Measurements from ENCODE around the gene AP1G1. TPM values are rescaled to one million over a fixed set of nuclear protein-coding genes. Genes with fewer than 3 reads are reported as not detected.

AP1G1 gene
- polyA plus RNA-seq, 3 donors = 6.7 to 43.8 (median 10.7) TPM

GRCh38 chr16:71796501-71797097 lies 12.0 kb downstream of the AP1G1 start:
- H4K20me1 ChIP-seq (ENCODE audit: insufficient read depth, low read length) = peaks cover 94% of the 10 kb centered on the region
- no peak overlapping the region for H3K9ac ChIP-seq (ENCODE audit: insufficient read depth, low read length, poor library complexity, severe bottlenecking)
- no peak for TF ChIP-seq CTCF (IDR thresholded peaks at IDR 0.05)
- no peak overlapping the region for H3K27ac ChIP-seq (ENCODE audit: low read depth in 1 of 2, low read length in 2 of 2)
- intact Hi-C loops (cut with micrococcal nuclease) = no loop called here
- peaks cover 21% of the 10 kb centered on the region for H3K4me1 Mint-ChIP-seq
- H3K27me3 Mint-ChIP-seq (ENCODE audit: low read depth in 3 of 3) = peaks cover 0 to 2% (median 0%) of the 10 kb centered on the region in 3 donors
- H3K4me2 ChIP-seq (replicated peaks; ENCODE audit: extremely low read depth, low read length, poor library complexity, severe bottlenecking) = no peak overlapping the region
- H3K27ac Mint-ChIP-seq = no peak overlapping the region
- H3K9me3 Mint-ChIP-seq = no peaks in the 10 kb centered on the region
- peaks cover 5 to 9% of the 10 kb centered on the region in 2 donors for H3K4me1 ChIP-seq (ENCODE audit: control insufficient read depth in 1 of 2, insufficient read depth in 2 of 2, low read length in 2 of 2)
- H3K36me3 Mint-ChIP-seq = peaks cover 26 to 69% of the 10 kb centered on the region in 2 donors
- H3K27me3 ChIP-seq (ENCODE audit: control insufficient read depth in 2 of 2, insufficient read depth in 2 of 2, low read length in 2 of 2) = no peaks in the 10 kb centered on the region
- WGBS (ENCODE audit: insufficient coverage) = no CpG with 5 or more reads among the region's 2 CpGs
- H3K9me3 ChIP-seq (replicated peaks in 1 of 2; ENCODE audit: control insufficient read depth in 1 of 2, insufficient read depth in 1 of 2, low read length in 2 of 2) = no peaks in the 10 kb centered on the region
- H3K36me3 ChIP-seq (replicated peaks in 1 of 2; ENCODE audit: control insufficient read depth in 1 of 2, insufficient read depth in 2 of 2, low read length in 2 of 2) = peaks cover 20 to 42% of the 10 kb centered on the region in 2 donors
- no peak for DNase-seq
- no peak overlapping the region for H2AFZ ChIP-seq (ENCODE audit: insufficient read depth, low read depth, low read length, poor library complexity, severe bottlenecking)
- peaks cover 99% of the 10 kb centered on the region for H3K79me2 ChIP-seq (ENCODE audit: insufficient read depth, low read length)
- no peak overlapping the region for H3K4me3 ChIP-seq (replicated peaks in 1 of 3; ENCODE audit: low read depth in 2 of 3, low read length in 3 of 3)
- no peak overlapping the region for H3K4me3 Mint-ChIP-seq

- H2AFZ ChIP-seq (ENCODE audit: insufficient read depth, low read depth, low read length, poor library complexity, severe bottlenecking) = no peak overlapping the region
- no peak overlapping the region for H3K4me3 ChIP-seq (replicated peaks in 1 of 3; ENCODE audit: low read depth in 2 of 3, low read length in 3 of 3)
- H3K9me3 ChIP-seq (replicated peaks in 1 of 2; ENCODE audit: control insufficient read depth in 1 of 2, insufficient read depth in 1 of 2, low read length in 2 of 2) = no peaks in the 10 kb centered on the region
- peaks cover 20 to 34% of the 10 kb centered on the region in 2 donors for H3K36me3 ChIP-seq (replicated peaks in 1 of 2; ENCODE audit: control insufficient read depth in 1 of 2, insufficient read depth in 2 of 2, low read length in 2 of 2)
- H3K27ac ChIP-seq (ENCODE audit: low read depth in 1 of 2, low read length in 2 of 2) = no peak overlapping the region
- H3K9ac ChIP-seq (ENCODE audit: insufficient read depth, low read length, poor library complexity, severe bottlenecking) = no peak overlapping the region
- Mint-ChIP-seq H3K4me1 (peaks cover 32% of the 10 kb centered on the region), H3K27ac (peak overlapping the region in 3 of 7 donors; percentile 2 to 44 (median 3)), H3K36me3 (peaks cover 23 to 52% of the 10 kb centered on the region in 2 donors), H3K9me3 (no peaks in the 10 kb centered on the region), H3K27me3 (ENCODE audit: low read depth in 3 of 3) (peaks cover 0 to 2% (median 0%) of the 10 kb centered on the region in 3 donors), H3K4me3 (no peak overlapping the region)
- peaks cover 99% of the 10 kb centered on the region for H3K79me2 ChIP-seq (ENCODE audit: insufficient read depth, low read length)
- intact Hi-C loops (cut with micrococcal nuclease) = no loop called here
- WGBS (ENCODE audit: insufficient coverage) = 73% methylated on average over 1 of the region's 1 CpG
- no peak overlapping the region for H3K4me2 ChIP-seq (replicated peaks; ENCODE audit: extremely low read depth, low read length, poor library complexity, severe bottlenecking)
- no peaks in the 10 kb centered on the region for H3K27me3 ChIP-seq (ENCODE audit: control insufficient read depth in 2 of 2, insufficient read depth in 2 of 2, low read length in 2 of 2)
- H3K4me1 ChIP-seq (ENCODE audit: control insufficient read depth in 1 of 2, insufficient read depth in 2 of 2, low read length in 2 of 2) = peaks cover 8 to 9% of the 10 kb centered on the region in 2 donors
- DNase-seq = no peak
- peaks cover 97% of the 10 kb centered on the region for H4K20me1 ChIP-seq (ENCODE audit: insufficient read depth, low read length)
- TF ChIP-seq CTCF (IDR thresholded peaks at IDR 0.05) = no peak
Measured at GRCh38 chr16:71794943-71795342, 13.7 kb downstream of the AP1G1 start.
